Stimulated activated CD8-positive, alpha-beta memory T cell treated with anti-CD3 and anti-CD28 coated beads, Interleukin-15, amount 100 ng/mL, for 24 hours (primary cell): ENCODE measurements around the gene KRTAP5-3.
"Not testable (repeated sequence)": the region's sequence is repeated elsewhere in the genome, so short reads cannot be mapped to it uniquely, and the experiment has no call there.

Experiments used
- DNase-seq: peaks from one replicate; pipeline ENCODE4 v3.0.0-alpha.2; 2020; ENCODE audit warnings: low read depth

KRTAP5-3 gene, protein sequence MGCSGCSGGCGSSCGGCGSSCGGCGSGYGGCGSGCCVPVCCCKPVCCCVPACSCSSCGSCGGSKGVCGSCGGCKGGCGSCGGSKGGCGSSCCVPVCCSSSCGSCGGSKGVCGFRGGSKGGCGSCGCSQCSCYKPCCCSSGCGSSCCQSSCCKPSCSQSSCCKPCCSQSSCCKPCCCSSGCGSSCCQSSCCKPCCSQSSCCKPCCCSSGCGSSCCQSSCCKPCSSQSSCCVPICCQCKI

DNA sequence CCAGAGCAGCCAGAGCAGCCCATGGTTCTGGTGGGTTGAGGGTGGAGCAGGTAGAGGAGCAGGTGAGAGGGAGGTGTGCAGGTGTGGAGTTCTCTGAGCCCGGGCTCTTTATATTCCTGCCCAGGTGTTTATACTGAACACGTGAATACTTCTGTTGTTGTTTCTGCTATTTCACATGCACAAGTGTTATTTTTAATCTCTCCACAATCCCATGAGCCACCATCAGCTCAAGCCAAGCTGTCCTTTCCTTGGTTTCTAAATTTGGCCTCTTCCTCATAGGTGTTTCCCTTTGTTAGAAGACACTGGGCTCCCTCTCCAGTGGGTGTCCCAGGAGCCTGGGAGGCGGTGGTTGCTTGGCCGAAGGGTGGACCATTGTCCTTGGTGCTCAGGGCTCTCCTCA is at the start of gene KRTAP5-3:
Gene KRTAP5-3, minus strand, starts transcription at position 101 of the 400 bp plus-strand sequence. Its CDS starts 78 bp downstream, at position 23.
- DNase-seq = no peak

DNA sequence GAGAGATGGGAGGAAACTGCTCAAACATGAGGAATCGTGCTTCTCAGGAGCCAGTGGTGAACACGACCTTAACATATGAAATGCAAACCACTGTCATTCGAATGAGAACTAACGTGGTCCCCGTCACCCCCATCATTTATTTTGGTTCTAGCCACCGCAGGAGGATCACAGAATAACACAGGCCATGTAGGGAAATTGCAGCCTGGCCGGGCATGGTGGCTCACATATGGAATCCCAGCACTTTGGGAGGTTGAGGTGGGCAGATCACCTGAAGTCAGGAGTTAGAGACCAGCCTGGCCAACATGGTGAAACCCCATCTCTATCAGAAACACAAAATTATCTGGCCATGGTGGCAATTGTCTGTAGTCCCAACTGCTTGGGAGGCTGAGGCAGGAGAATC is 48.4 kb upstream of the KRTAP5-3 start:
- no peak for DNase-seq

GRCh38 chr11:1656061-1656441 is 47.8 kb upstream of the KRTAP5-3 start:
- DNase-seq = no peak

DNA sequence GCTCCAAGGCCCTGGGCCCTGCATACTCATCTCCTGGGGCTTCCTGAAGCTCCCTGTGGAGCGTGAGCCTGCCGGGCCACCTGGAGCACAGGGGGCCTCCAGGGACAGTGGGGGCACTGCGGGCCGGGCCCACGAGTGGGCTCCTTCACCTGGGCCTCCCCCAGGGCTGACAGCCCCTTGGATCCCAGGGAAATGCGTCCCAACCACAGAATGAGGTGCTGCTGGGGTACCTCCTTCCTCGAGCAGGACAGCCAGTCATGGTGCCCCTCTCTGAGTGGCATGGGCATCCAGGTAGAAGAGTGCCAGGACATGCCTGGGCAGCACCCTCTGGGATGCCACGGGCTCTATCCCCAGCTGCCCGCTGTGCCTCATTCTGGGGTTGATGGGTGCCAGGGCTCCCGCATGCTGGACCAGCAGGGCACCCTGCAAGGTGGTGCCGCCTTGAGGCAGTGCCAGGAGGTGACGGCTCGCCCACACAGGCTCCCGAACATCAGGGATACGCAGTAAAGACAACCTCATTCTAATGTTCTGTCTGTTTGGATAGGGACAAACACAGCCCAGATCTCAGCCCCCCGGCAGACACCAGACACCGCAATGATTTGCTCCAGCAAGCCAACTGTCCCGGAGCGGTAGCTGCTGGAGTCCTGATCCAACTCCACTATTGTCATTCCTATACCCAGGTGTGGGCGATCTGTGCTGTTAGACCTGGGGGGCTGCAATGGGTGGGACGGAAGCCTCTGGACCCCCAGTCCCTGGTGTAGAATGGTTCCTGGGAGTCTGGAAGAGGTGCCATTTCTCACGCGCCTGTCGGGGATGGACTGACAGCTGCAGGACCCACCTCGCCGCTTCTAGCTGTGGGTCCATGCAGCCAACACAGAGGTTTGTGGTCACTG is 47.2 kb upstream of the KRTAP5-3 start:
- no peak for DNase-seq

- DNase-seq = no peak
These were observed 46.3 kb upstream of the KRTAP5-3 start for GRCh38 chr11:1654388-1655167.

- DNase-seq = no peak
These were observed 45.5 kb upstream of the KRTAP5-3 start for GRCh38 chr11:1653541-1654387.

GRCh38 chr11:1652771-1653540 is 44.7 kb upstream of the KRTAP5-3 start:
- DNase-seq = peak; percentile 73

DNA sequence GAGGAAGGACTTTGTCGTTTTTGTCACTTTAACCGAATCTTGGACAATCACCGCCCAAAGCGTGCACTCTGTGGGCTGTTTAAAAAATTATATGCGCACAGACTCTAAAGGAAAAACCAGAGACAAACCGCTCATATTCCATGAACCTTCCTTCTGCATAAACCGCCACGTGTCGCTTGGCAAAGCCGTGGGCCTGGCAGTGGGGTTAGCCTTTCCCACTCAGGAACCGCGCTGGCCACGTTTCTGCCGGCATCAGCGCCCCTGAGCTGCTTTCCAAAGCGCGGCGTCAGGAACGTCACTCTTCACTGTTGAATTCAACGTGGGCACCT is 44.1 kb upstream of the KRTAP5-3 start:
- DNase-seq = no peak

GRCh38 chr11:1652026-1652425 is 43.8 kb upstream of the KRTAP5-3 start:
- no peak for DNase-seq

DNA sequence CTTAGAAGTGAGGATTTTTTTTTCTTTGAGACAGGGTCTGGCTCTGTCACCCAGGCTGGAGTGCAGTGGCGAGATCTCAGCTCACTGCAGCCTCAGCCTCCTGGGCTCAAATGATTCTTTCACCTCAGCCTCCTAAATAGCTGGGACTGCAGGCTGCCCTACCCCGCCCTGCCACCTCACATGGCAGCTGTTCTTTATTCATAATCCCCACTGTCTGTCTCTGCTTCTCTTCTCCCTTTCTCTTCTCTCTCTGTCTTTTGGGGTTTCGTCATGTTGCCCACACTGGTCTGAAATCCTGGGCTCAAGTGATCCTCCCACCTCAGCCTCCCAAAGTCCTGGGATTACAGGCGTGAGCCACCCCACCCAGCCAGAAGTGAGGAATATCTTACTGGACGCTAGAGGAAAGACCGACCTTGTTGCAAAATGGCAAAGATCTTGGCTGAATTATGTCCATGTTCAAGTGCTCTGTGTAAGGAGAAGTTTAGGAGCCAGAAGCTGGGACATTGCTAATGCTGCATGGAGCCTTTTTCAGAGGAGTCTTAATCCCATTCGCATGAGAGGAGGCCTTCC is 43.2 kb upstream of the KRTAP5-3 start:
- DNase-seq = no peak

DNA sequence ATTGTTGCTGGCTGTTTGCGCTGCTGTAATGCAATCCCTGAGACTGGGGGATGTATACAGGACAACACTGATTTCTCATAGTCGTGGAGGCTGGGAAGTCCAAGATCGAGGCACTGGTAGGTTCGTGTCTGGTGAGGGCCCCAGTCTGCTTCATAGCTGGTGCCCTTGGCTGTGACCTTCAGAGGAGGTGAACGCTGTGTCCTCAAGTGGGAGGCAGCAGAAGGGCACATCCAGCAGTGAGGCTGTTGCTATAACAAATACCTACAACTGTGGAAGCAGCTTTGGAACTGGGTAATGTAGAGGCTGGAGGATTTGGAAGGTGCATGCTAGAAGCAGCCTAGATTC is 42.6 kb upstream of the KRTAP5-3 start:
- DNase-seq = no peak

DNA sequence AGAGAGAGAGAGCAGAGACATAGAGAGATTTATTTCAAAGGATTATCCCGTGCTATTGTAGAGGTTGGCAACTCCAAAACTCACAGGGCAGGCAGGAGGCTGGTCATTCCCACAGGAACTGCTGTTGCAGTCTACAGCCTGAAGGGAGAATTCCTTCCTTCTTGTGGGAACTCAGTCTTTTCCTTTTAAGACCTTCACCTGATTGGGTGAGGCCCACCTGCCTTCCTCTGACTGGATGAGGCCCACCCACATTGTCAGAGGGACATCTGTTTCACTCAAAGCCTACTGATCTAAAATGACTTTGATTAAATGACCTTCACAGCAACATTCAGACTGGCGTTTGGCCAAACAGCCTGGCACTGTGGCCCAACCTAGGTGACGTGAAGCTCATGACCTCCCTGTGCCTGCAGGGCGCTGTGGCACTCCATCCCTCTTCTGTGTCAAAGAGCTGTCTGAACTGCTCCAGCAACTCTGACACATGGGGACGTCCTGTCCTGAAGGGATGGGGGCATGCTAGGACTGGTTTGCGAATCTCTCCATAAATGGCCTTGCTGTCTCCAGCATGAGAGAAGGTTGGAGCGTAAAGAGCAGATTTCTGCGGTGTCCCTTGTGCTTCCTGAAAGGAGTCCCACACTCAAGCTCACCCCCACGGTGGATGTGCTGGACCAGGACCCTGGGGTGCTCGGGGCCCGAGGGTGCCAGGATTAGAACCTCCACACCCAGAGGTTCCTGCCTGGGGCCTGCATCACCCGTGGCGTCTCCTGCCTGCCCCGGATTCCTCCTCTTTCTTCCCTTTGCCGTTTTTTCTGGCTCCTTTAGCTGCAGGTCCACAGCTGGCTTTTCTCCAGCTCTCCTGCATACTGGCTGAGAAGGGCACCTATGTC is 42.0 kb upstream of the KRTAP5-3 start:
- no peak for DNase-seq

- no peak for DNase-seq
These were observed 40.6 kb upstream of the KRTAP5-3 start for GRCh38 chr11:1648653-1649420.

DNA sequence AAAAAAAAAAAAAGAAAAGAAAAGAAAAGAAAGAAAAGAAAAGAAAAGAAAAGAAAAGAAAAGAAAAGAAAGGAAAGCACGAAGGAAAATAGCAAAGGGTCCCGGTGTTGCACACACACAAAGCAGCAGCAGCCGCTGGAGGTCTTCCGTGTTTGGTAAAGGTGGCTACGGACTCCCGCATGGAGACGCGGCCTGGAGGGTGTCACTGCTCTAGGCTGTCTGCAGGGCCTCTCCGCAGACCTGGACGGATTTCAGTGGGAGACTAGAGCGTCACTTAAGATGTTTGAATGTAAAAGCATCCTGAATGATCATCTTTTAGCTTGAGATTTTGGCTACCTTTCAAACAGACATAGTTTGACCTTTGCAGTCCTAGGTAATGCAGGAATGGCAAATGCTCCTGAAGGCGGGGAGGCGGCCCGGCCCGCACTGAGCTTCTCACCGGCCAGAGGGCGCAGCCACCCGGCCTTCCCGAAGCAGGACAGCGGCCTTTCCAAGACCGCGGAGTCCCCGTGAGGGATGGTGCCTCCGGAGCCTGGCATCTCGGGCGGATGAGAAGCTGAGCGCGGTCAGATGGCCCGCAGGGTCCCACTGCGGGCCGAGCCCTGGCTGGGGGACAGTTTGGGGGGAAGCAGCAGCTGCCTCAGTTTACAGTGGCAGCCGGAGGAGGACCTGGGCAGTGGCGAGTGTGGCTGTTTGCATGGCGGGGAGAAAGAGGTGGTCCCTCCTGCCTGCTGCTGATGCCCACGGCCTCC is 39.8 kb upstream of the KRTAP5-3 start:
- no peak for DNase-seq

DNA sequence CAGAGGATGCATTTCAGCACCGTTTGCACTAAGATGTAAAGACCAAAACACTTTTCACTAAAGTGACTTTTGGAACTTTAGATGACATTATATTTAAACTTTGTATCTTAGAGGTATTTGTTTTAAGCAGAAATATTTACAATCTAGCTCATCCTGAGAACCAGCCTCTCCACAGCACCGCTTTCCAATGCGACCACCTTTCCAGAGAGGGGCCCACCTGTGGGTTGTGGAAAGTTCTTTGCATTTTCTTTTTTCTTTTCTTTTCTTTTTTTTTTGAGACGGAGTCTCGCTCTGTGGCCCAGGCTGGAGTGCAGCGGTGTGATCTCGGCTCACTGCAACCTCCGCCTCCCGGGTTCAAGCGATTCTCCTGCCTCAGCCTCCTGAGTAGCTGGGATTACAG is 38.3 kb upstream of the KRTAP5-3 start:
- DNase-seq = not testable (repeated sequence)

DNA sequence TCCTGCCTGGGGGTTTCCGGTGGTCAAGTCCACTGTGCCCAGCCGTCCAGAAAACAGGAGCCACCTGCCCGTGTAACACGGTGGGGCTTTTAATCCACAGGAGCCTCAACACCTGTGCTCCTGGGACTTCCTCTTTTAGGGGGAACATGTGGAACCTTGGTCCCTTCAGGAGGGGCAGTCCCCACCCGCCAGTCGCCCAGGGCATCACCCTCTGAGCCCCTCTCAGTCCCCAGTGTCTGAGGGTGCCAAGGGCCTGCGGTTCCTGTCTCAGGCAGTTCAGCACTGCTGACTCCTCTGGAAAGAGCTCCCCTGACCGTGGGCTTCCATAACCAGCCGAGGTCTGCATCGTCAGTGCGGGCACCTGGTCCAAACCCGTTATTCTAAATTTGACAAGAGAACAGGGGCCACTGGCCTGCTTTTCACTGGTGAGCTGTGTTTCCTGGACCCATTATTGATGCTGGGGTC is 37.1 kb upstream of the KRTAP5-3 start:
- DNase-seq = no peak

DNA sequence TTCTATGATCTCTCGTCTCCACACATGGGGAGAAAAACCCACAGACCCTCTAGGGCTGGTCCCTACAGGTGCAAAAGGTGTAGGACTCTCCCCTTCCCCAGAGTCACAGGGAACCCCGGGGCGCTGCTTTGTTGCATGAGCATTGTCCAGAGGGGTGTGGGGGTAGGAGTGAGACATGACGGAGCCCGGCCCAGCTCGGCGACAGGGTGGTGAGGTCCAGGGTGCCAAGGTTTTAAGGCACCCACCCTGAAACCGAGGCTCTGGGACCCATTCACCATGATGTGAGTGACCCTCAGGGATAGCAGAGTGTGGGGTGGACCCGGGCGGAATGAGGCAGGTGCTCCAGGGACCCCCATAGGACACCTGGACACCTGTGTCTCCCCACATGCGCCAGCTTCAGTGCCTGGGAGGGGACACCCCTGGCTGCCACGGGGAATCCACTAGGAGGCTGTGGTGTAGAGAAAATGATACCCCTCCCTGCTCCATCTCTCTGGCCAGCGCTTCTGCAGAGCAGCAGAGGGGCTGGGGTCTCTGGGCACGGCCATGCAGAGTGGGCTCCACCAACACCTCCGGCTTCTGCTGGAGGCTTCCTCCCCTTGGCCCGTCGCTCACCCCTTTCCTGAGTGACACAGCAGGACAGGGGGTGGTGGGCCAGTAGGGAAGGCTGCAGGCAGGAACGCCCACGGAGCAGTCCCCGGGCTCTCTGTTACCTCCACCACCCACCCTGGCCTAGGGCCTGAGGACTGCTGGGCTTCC is 36.5 kb upstream of the KRTAP5-3 start:
- no peak for DNase-seq
